GM23338 (cell line): Measurements from ENCODE around the gene DNAJB12. TPM values are rescaled to one million over a fixed set of nuclear protein-coding genes. Genes with fewer than 3 reads are reported as not detected.

Experiments
- ATAC-seq: fragments of 200-7000 bp; cut with Tn5 transposase; 3 replicates; pipeline ENCODE4 v1.9.1; 2020
- DNase-seq: peaks from one replicate; pipeline ENCODE4 v3.0.0-alpha.2; 2015; ENCODE audit warnings: low spot score
- H2AFZ ChIP-seq: fragments of 200-600 bp; sonication (generic); 2 replicates; pipeline ENCODE4 v1.8.0; 2016; ENCODE audit warnings: antibody characterized with exemption, mild to moderate bottlenecking, moderate library complexity
- H3F3A ChIP-seq: fragments of 200-600 bp; sonication (generic); replicated peaks from 2 replicates; pipeline ENCODE4 v1.8.0; 2017; ENCODE audit warnings: antibody characterized with exemption, mixed run types, low read depth
- H3K27ac ChIP-seq: fragments of 200-600 bp; sonication (generic); 2 replicates; pipeline ENCODE4 v1.6.1; 2016; ENCODE audit warnings: low read depth
- H3K27me3 ChIP-seq: fragments of 200-600 bp; sonication (generic); 2 replicates; pipeline ENCODE4 v1.8.0; 2016; ENCODE audit warnings: mild to moderate bottlenecking, mixed run types, moderate library complexity; ENCODE audit not compliant: insufficient read depth
- H3K36me3 ChIP-seq: fragments of 200-600 bp; sonication (generic); 2 replicates; pipeline ENCODE4 v1.8.0; 2016; ENCODE audit warnings: mild to moderate bottlenecking; ENCODE audit not compliant: insufficient read depth
- H3K4me1 ChIP-seq: fragments of 200-600 bp; sonication (generic); 2 replicates; pipeline ENCODE4 v1.8.0; 2016; ENCODE audit warnings: mild to moderate bottlenecking, moderate library complexity; ENCODE audit not compliant: insufficient read depth
- H3K4me2 ChIP-seq: fragments of 200-600 bp; sonication (generic); 2 replicates; pipeline ENCODE4 v1.7.1; 2017; ENCODE audit warnings: mixed run types
- H3K4me3 ChIP-seq: fragments of 200-600 bp; sonication (generic); 2 replicates; pipeline ENCODE4 v1.6.1; 2016; ENCODE audit warnings: mixed run types
- H3K79me2 ChIP-seq: fragments of 200-600 bp; sonication (generic); replicated peaks from 2 replicates; pipeline ENCODE4 v1.8.0; 2017; ENCODE audit warnings: mild to moderate bottlenecking; ENCODE audit not compliant: insufficient read depth
- H3K9me2 ChIP-seq: fragments of 200-600 bp; sonication (generic); 2 replicates; pipeline ENCODE4 v1.8.0; 2017; ENCODE audit not compliant: insufficient read depth
- H4K20me1 ChIP-seq: fragments of 200-600 bp; sonication (generic); replicated peaks from 2 replicates; pipeline ENCODE4 v1.8.0; 2017; ENCODE audit warnings: mild to moderate bottlenecking; ENCODE audit not compliant: insufficient read depth
- H3K27ac Mint-ChIP-seq: 2 replicates; pipeline ENCODE4 v1.8.0; 2020; ENCODE audit warnings: inconsistent platforms, mild to moderate bottlenecking, moderate library complexity, mixed read lengths
- H3K27me3 Mint-ChIP-seq: 3 replicates; pipeline ENCODE4 v1.8.0; 2022; ENCODE audit warnings: low read depth, mild to moderate bottlenecking, moderate library complexity, mixed read lengths, inconsistent platforms; ENCODE audit not compliant: insufficient read depth, poor library complexity
- H3K36me3 Mint-ChIP-seq: 3 replicates; pipeline ENCODE4 v1.8.0; 2021; ENCODE audit warnings: low read depth, mild to moderate bottlenecking, inconsistent platforms, moderate library complexity, mixed read lengths
- H3K4me1 Mint-ChIP-seq: 3 replicates; pipeline ENCODE4 v1.8.0; 2020; ENCODE audit warnings: mild to moderate bottlenecking, inconsistent platforms, mixed read lengths
- H3K4me3 Mint-ChIP-seq: 3 replicates; pipeline ENCODE4 v1.8.0; 2021; ENCODE audit warnings: moderate library complexity, mild to moderate bottlenecking, inconsistent platforms, mixed read lengths
- H3K9me3 Mint-ChIP-seq: 3 replicates; pipeline ENCODE4 v1.8.0; 2020; ENCODE audit warnings: moderate library complexity, mild to moderate bottlenecking, inconsistent platforms, mixed read lengths
- EZH2 ChIP-seq: fragments of 200-600 bp; sonication (generic); IDR thresholded peaks from one replicate; pipeline ENCODE4 v1.8.0; 2017; ENCODE audit warnings: antibody characterized with exemption, mild to moderate bottlenecking, low read depth; ENCODE audit not compliant: unreplicated experiment
- JUNB ChIP-seq: IDR thresholded peaks from one replicate; pipeline ENCODE4 v1.6.1; 2016; ENCODE audit warnings: antibody characterized with exemption; ENCODE audit not compliant: unreplicated experiment
- REST ChIP-seq: IDR thresholded peaks from one replicate; pipeline ENCODE4 v1.6.1; 2018; ENCODE audit warnings: antibody characterized with exemption; ENCODE audit not compliant: unreplicated experiment
- STAT1 ChIP-seq: IDR thresholded peaks from one replicate; pipeline ENCODE4 v1.6.1; 2016; ENCODE audit warnings: antibody characterized with exemption; ENCODE audit not compliant: unreplicated experiment
- ZNF114 ChIP-seq: fragments of 250-450 bp; sonication (Bioruptor Pico); IDR thresholded peaks from 2 replicates; pipeline ENCODE4 v1.5.0; 2020; ENCODE audit warnings: mild to moderate bottlenecking, moderate library complexity
- ZNF331 ChIP-seq: fragments of 250-450 bp; sonication (Bioruptor Pico); IDR thresholded peaks from 2 replicates; pipeline ENCODE4 v1.5.0; 2020; ENCODE audit warnings: low read depth, mild to moderate bottlenecking, moderate library complexity
- polyA plus RNA-seq: library from polyadenylated mRNA; unstranded; fragments of >200 nt; fragmentation: Nextera tagmentation; extraction: Ambion mirVana; gene quantifications from 2 replicates; pipeline ENCODE4 v1.2.1, GENCODE V29; 2016
- total RNA-seq: library from RNA; depleted of rRNA; stranded (reverse); fragments of >200 nt; shearing (Covaris generic); gene quantifications from 2 replicates; pipeline ENCODE4 v1.2.3, GENCODE V29; 2014
- TF ChIP-seq, protein P1 (sequence below), 2 experiments: fragments of 200-600 bp in 1 of 2; sonication (generic) in 1 of 2; conservative IDR thresholded peaks; 2 replicates each; pipeline versions ENCODE4 v1.5.1 to v1.6.1; 2016 to 2017; ENCODE audit warnings: antibody characterized with exemption in 2 of 2, low read depth in 2 of 2, mild to moderate bottlenecking in 2 of 2, moderate library complexity in 1 of 2
- TF ChIP-seq, protein P2 (sequence below): fragments of 250-450 bp; sonication (Bioruptor Pico); IDR thresholded peaks from 2 replicates; pipeline ENCODE4 v1.5.0; 2020; ENCODE audit warnings: mild to moderate bottlenecking, moderate library complexity

Gene DNAJB12
- total and polyA plus RNA-seq, 2 experiments from 2014 or later = 12.8 to 16.0 TPM

DNA sequence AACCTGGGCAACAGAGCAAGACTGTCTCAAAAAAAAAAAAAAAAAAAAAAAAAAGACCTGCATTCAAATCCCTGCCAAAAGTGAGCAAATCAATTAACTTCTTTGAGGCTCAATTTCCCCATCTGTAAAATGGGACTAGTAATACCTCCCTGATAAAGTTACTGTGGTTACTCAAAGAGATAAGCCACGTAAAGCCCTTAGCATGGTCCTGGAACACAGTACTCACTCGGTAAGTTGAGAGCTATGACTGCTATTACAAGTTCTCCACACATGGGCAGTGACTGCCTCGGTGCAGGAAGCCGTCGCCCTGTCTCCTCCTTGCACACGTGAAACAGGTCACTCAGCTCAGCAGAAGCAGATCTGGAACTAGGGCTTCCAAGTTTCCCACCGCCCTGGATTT, 43.1 kb downstream of the DNAJB12 start:
- Histone ChIP-seq H3F3A (no peaks in the 10 kb centered on the region), H3K36me3 (no peaks in the 10 kb centered on the region), H3K9me2 (no peaks in the 10 kb centered on the region), H3K4me1 (peaks cover 21% of the 10 kb centered on the region), H3K27me3 (no peaks in the 10 kb centered on the region), H2AFZ (no peak overlapping the region), H3K79me2 (no peaks in the 10 kb centered on the region), H3K4me3 (no peak overlapping the region), H3K27ac (no peak overlapping the region), H4K20me1 (no peaks in the 10 kb centered on the region), H3K4me2 (no peak overlapping the region)
- Mint-ChIP-seq H3K9me3 (no peaks in the 10 kb centered on the region), H3K27ac (no peak overlapping the region), H3K4me1 (peaks cover 31% of the 10 kb centered on the region), H3K4me3 (no peak overlapping the region), H3K36me3 (no peaks in the 10 kb centered on the region; the same call in 2 of the 3 replicates), H3K27me3 (peaks cover 14% of the 10 kb centered on the region)
- ATAC-seq (no peak), DNase-seq (no peak)
- TF ChIP-seq ZNF114 (no peak), REST (no peak), STAT1 (no peak)
- TF ChIP-seq, protein P1, sequence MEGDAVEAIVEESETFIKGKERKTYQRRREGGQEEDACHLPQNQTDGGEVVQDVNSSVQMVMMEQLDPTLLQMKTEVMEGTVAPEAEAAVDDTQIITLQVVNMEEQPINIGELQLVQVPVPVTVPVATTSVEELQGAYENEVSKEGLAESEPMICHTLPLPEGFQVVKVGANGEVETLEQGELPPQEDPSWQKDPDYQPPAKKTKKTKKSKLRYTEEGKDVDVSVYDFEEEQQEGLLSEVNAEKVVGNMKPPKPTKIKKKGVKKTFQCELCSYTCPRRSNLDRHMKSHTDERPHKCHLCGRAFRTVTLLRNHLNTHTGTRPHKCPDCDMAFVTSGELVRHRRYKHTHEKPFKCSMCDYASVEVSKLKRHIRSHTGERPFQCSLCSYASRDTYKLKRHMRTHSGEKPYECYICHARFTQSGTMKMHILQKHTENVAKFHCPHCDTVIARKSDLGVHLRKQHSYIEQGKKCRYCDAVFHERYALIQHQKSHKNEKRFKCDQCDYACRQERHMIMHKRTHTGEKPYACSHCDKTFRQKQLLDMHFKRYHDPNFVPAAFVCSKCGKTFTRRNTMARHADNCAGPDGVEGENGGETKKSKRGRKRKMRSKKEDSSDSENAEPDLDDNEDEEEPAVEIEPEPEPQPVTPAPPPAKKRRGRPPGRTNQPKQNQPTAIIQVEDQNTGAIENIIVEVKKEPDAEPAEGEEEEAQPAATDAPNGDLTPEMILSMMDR (conservative IDR thresholded peaks at IDR 0.05; ENCODE audit: low read depth in 2 of 2) = no peak

GRCh38 chr10:72310636-72311035, 44.1 kb downstream of the DNAJB12 start:
- Histone ChIP-seq H4K20me1 (no peaks in the 10 kb centered on the region), H3K4me1 (peaks cover 19% of the 10 kb centered on the region), H3K4me2 (peak overlapping the region; percentile 66), H3F3A (no peaks in the 10 kb centered on the region), H3K27me3 (no peaks in the 10 kb centered on the region), H3K4me3 (no peak overlapping the region), H3K9me2 (no peaks in the 10 kb centered on the region), H3K79me2 (no peaks in the 10 kb centered on the region), H3K27ac (peak overlapping the region; percentile 76; the same call in 1 of the 2 replicates), H2AFZ (peak overlapping the region; percentile 88), H3K36me3 (no peaks in the 10 kb centered on the region)
- H3K36me3 Mint-ChIP-seq = no peaks in the 10 kb centered on the region; the same call in 2 of the 3 replicates
- H3K27me3 Mint-ChIP-seq = peaks cover 14% of the 10 kb centered on the region
- no peak for DNase-seq
- H3K9me3 Mint-ChIP-seq = no peaks in the 10 kb centered on the region
- peaks cover 26% of the 10 kb centered on the region for H3K4me1 Mint-ChIP-seq
- H3K4me3 Mint-ChIP-seq = no peak overlapping the region; the same call in 2 of the 3 replicates
- H3K27ac Mint-ChIP-seq = no peak overlapping the region
- ATAC-seq = peak; percentile 12
- TF ChIP-seq ZNF331 (no peak), JUNB (no peak), EZH2 (no peak), STAT1 (no peak)
- TF ChIP-seq, protein P2, sequence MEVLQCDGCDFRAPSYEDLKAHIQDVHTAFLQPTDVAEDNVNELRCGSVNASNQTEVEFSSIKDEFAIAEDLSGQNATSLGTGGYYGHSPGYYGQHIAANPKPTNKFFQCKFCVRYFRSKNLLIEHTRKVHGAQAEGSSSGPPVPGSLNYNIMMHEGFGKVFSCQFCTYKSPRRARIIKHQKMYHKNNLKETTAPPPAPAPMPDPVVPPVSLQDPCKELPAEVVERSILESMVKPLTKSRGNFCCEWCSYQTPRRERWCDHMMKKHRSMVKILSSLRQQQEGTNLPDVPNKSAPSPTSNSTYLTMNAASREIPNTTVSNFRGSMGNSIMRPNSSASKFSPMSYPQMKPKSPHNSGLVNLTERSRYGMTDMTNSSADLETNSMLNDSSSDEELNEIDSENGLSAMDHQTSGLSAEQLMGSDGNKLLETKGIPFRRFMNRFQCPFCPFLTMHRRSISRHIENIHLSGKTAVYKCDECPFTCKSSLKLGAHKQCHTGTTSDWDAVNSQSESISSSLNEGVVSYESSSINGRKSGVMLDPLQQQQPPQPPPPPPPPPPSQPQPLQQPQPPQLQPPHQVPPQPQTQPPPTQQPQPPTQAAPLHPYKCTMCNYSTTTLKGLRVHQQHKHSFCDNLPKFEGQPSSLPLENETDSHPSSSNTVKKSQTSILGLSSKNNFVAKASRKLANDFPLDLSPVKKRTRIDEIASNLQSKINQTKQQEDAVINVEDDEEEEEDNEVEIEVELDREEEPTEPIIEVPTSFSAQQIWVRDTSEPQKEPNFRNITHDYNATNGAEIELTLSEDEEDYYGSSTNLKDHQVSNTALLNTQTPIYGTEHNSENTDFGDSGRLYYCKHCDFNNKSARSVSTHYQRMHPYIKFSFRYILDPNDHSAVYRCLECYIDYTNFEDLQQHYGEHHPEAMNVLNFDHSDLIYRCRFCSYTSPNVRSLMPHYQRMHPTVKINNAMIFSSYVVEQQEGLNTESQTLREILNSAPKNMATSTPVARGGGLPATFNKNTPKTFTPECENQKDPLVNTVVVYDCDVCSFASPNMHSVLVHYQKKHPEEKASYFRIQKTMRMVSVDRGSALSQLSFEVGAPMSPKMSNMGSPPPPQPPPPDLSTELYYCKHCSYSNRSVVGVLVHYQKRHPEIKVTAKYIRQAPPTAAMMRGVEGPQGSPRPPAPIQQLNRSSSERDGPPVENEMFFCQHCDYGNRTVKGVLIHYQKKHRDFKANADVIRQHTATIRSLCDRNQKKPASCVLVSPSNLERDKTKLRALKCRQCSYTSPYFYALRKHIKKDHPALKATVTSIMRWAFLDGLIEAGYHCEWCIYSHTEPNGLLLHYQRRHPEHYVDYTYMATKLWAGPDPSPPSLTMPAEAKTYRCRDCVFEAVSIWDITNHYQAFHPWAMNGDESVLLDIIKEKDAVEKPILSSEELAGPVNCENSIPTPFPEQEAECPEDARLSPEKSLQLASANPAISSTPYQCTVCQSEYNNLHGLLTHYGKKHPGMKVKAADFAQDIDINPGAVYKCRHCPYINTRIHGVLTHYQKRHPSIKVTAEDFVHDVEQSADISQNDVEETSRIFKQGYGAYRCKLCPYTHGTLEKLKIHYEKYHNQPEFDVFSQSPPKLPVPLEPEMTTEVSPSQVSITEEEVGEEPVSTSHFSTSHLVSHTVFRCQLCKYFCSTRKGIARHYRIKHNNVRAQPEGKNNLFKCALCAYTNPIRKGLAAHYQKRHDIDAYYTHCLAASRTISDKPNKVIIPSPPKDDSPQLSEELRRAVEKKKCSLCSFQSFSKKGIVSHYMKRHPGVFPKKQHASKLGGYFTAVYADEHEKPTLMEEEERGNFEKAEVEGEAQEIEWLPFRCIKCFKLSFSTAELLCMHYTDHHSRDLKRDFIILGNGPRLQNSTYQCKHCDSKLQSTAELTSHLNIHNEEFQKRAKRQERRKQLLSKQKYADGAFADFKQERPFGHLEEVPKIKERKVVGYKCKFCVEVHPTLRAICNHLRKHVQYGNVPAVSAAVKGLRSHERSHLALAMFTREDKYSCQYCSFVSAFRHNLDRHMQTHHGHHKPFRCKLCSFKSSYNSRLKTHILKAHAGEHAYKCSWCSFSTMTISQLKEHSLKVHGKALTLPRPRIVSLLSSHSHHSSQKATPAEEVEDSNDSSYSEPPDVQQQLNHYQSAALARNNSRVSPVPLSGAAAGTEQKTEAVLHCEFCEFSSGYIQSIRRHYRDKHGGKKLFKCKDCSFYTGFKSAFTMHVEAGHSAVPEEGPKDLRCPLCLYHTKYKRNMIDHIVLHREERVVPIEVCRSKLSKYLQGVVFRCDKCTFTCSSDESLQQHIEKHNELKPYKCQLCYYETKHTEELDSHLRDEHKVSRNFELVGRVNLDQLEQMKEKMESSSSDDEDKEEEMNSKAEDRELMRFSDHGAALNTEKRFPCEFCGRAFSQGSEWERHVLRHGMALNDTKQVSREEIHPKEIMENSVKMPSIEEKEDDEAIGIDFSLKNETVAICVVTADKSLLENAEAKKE (CRISPR knock-in tag) = no peak
